ENCODE measurements around the gene KCNK10. TPM values are rescaled to one million over a fixed set of nuclear protein-coding genes. Genes with fewer than 3 reads are reported as not detected.

The KCNK10 gene
- total and polyA plus RNA-seq, 2 of the 8 experiments (the other 6 are each of a cell fraction or from before 2014, with no cell fraction given): 0.45 to 0.63 TPM

DNA sequence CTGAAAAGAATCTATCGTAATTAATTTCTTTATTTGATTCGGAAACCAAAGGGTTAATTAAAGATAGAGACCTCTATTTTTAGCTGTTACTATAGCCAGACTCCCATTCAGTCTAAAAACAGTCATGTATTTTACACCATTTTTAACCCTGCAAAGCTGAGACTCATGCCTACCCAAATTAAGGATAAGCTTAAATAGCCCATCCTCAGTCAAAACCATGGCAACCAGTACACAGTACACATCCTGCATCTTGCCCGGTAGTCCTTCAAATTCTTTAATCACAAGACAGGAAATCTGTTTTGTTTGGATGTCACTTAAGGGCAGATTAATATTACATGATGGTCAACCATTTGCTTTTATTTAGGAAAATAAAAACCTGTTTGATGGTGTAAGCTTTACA is 25.5 kb upstream of the KCNK10 start:
- no peak overlapping the region for H2AFZ ChIP-seq (ENCODE audit: low read length)
- no peak overlapping the region for H2BK120ac ChIP-seq (replicated peaks; ENCODE audit: low read depth, low read length)
- no peak overlapping the region for H3K9ac ChIP-seq (replicated peaks in 1 of 4; ENCODE audit: extremely low read depth in 1 of 4, low read depth in 3 of 4, low read length in 3 of 4)
- H3K4me2 ChIP-seq (ENCODE audit: insufficient read depth in 1 of 2, low read depth in 2 of 2, low read length in 2 of 2): no peak overlapping the region
- H3K56ac ChIP-seq (replicated peaks; ENCODE audit: insufficient read length, low read depth, low read length): no peak overlapping the region
- no peaks in the 10 kb centered on the region for H3K79me1 ChIP-seq (ENCODE audit: low read depth, low read length)
- H3K4me3 ChIP-seq (ENCODE audit: extremely low read depth in 1 of 4, insufficient read depth in 2 of 4, low read depth in 3 of 4, low read length in 4 of 4): no peak overlapping the region
- ChIA-PET CTCF (ENCODE audit: partially characterized antibody) (interaction anchor here (0.6 to 1.3 kb wide), 2 partner anchors 14 to 171 kb away, joined by 3 read pairs; no protein-coding TSS in a partner anchor), POLR2A (ENCODE audit: partially characterized antibody) (no interaction called here)
- H3K4ac ChIP-seq (replicated peaks; ENCODE audit: insufficient read length, low read depth, low read length): no peak overlapping the region
- H3K36me3 ChIP-seq (ENCODE audit: control insufficient read depth in 2 of 4, insufficient read depth in 4 of 4, low read length in 3 of 4): no peaks in the 10 kb centered on the region
- no peaks in the 10 kb centered on the region for H4K20me1 ChIP-seq (replicated peaks in 1 of 2; ENCODE audit: control insufficient read depth in 1 of 2, insufficient read depth in 2 of 2, low read length in 2 of 2)
- no peak overlapping the region for H4K91ac ChIP-seq (replicated peaks; ENCODE audit: insufficient read length, low read length)
- no peak overlapping the region for H2AK5ac ChIP-seq (ENCODE audit: low read depth, low read length)
- no peak overlapping the region for H2BK15ac ChIP-seq (ENCODE audit: low read length)
- FAIRE-seq (no peak), DNase-seq (ENCODE audit: low read depth in 1 of 2, low spot score in 2 of 2) (no peak)
- H3K23me2 ChIP-seq (ENCODE audit: low read depth, low read length): no peaks in the 10 kb centered on the region
- H2BK5ac ChIP-seq (ENCODE audit: low read depth, low read length): no peak overlapping the region
- H4K5ac ChIP-seq (ENCODE audit: insufficient read length, low read depth, low read length): no peak overlapping the region
- 93% methylated on average over 3 of the region's 3 CpGs; no CpG with 5 or more reads in 1 of the 2 experiments for WGBS, 2 experiments (ENCODE audit: extremely low coverage in 1 of 2, insufficient coverage in 1 of 2, insufficient read length in 1 of 2, insufficient replicate concordance in 2 of 2, low coverage in 1 of 2, low lambda C conversion rate in 2 of 2, missing lambda C conversion rate in 1 of 2)
- H4K8ac ChIP-seq (ENCODE audit: extremely low read depth, insufficient read depth, low read length): no peak overlapping the region
- no peak overlapping the region for H3K18ac ChIP-seq (ENCODE audit: extremely low read depth, low read length)
- no peak overlapping the region for H3K14ac ChIP-seq (ENCODE audit: insufficient read length)
- H3K4me1 ChIP-seq (replicated peaks in 1 of 4; ENCODE audit: control insufficient read depth in 3 of 4, insufficient read depth in 4 of 4, low read length in 3 of 4): no peaks in the 10 kb centered on the region; a peak in 1 of 7 replicates
- H3K79me2 ChIP-seq (ENCODE audit: control insufficient read depth in 1 of 2, insufficient read depth in 2 of 2, low read length in 2 of 2): no peaks in the 10 kb centered on the region
- H3K23ac ChIP-seq (ENCODE audit: insufficient read length): no peak overlapping the region
- H3K27me3 ChIP-seq (replicated peaks in 1 of 4; ENCODE audit: control insufficient read depth in 3 of 4, extremely low read depth in 1 of 4, insufficient read depth in 3 of 4, low read length in 3 of 4): no peaks in the 10 kb centered on the region
- H2BK20ac ChIP-seq (ENCODE audit: low read length): no peak overlapping the region
- H3K9me3 ChIP-seq (ENCODE audit: insufficient read depth in 2 of 2, low read depth in 1 of 2, low read length in 1 of 2): no peaks in the 10 kb centered on the region
- no peak overlapping the region for H2BK12ac ChIP-seq (ENCODE audit: low read depth, low read length)
- H3K27ac ChIP-seq (ENCODE audit: low read depth, low read length): no peak overlapping the region
- TF ChIP-seq HDAC6 (IDR thresholded peaks at IDR 0.05; ENCODE audit: low read depth, low read length) (no peak), POU5F1 (IDR thresholded peaks at IDR 0.05; ENCODE audit: low read depth, low read length) (no peak), RAD21 (IDR thresholded peaks at IDR 0.05 in 1 of 2, conservative IDR thresholded peaks at IDR 0.05 in 1 of 2; ENCODE audit: low read depth in 2 of 2, low read length in 2 of 2) (no peak), POLR2AphosphoS5 (IDR thresholded peaks at IDR 0.05; ENCODE audit: low read depth, low read length) (no peak), BACH1 (IDR thresholded peaks at IDR 0.05; ENCODE audit: low read length) (no peak), USF2 (IDR thresholded peaks at IDR 0.05; ENCODE audit: low read length) (no peak), ATF2 (IDR thresholded peaks at IDR 0.05; ENCODE audit: low read length) (no peak), GABPA (IDR thresholded peaks at IDR 0.05; ENCODE audit: borderline replicate concordance, insufficient read depth, low read length) (no peak), EP300 (IDR thresholded peaks at IDR 0.05; ENCODE audit: borderline replicate concordance in 1 of 2, low read depth in 2 of 2, low read length in 2 of 2) (no peak), GTF2F1 (IDR thresholded peaks at IDR 0.05; ENCODE audit: borderline replicate concordance, low read depth, low read length) (no peak)

All from H1 (cell line).